HG03045 (cell line): ENCODE results near the gene STARD7.

ENCODE experiments used
- ATAC-seq: cut with Tn5 transposase; IDR thresholded peaks from one replicate; pipeline ENCODE4 v1.9.1; 2021; ENCODE audit warnings: mild to moderate bottlenecking, moderate library complexity; ENCODE audit not compliant: unreplicated experiment

Gene STARD7

DNA sequence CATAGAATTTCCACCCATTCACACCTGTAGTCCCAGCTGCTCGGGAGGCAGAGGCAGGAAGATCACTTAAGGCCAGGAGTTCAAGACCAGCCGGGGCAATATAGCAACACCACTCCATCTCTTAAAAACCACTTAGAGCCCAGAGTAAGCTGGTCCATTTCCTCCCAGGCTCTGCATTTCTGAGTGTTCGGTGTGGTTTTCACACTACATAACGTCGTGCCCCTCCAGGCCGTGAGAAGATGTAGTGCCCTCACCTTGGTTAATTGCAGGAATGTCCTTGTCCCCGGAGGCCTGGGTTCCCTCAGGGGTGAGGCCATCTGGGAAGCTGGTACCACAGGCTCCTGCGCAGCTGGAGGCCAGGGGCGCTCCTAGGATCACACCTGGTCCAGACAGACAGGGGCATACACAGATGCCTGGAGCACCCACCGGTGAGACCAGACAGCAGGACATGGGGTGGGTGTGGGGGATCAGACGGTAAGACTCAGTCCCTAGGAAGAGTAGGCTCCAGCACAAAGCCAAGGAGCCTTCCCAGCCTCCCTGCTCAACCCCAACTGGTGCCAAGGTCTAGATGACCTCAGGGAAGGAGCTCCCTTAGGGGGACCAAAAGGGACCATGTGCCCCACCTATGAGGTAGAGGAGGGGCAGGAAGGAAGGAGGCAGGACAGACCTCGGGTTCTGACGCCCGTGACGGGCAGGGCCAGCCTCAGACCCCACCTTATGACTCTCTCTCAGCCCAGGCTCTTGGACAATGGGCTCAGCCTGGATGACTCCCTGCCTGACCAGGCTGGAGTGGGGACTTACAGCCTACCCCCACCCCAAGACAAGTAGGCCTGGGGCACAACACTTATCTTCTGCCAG lies 71.1 kb downstream of the STARD7 start:
- ATAC-seq: no peak

DNA sequence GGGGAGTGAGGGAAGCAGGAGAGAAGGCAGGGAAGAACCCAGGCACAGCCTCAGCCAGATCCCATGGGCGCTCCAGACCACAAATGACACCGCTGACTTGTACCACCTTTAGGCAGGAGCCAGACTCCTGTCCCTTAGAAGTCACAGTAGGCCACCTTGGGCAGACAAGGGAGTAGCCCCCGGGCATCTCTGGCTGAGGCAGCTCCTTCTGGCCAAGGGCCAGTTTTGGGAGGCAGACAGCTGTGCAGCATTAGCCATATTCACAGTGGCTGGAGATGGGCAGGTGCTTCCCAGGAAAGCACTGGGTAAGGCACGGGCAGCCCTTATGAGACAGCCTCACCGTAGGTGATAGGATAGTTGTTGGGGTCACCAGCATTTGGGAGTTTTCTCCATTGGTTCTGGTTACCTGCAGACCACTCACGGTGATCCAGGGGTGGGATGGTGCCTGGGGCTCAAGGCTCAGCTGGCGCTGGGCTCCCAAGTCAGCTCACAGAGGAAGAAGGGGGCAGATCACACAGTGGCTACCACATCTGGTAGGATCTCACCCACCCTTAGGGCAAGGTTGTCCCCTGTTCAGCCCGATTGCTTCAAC lies 72.4 kb downstream of the STARD7 start:
- no peak for ATAC-seq

DNA sequence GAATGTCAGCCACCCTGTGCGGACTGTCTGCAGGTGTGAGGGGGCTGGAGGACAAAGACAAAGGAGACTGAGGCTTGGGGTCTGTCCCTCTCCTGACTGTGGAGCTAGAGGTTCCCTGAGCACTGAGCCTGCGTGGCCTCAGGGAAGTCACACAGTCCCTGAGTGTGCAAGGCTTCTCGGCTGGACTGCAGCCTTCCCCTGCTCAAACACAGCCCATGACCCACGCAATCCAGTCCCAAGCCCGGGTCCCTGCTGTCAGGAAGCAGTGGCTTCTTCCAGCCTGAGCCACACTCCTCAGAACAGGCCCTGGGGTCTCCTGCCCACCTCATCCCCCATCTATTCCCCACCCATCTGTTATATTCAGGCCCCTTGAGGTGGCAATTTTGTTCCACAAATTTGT lies 73.0 kb downstream of the STARD7 start:
- no peak for ATAC-seq

DNA sequence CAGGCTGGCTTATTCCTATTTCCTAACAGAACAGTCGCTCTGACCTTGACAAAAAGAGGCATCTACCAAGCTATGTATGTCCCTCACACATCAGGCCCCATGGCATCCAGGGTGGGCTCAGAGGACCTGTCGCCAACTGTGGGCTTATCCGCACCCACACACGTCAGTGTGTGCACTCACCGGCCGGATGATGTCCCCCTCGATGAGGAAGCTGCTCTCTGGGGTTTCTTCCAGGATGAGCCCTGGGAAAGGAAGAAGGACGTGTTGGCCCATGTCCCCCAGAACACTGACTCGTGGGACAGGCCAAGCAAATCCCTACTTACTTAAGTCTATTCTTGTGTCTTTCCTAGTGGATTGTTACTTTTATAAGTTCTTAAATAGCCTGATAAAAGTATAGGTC lies 73.5 kb downstream of the STARD7 start:
- ATAC-seq: no peak
